OCI-LY1 (cell line): Measurements from ENCODE around the gene TRAPPC10.

Source experiments
- EZH2 ChIP-seq: fragments of 200-600 bp; sonication (generic), shearing (Covaris generic); IDR thresholded peaks from 2 replicates; pipeline ENCODE4 v1.8.0; 2017; ENCODE audit warnings: borderline replicate concordance, mixed run types, mild to moderate bottlenecking, antibody characterized with exemption, low read length, moderate library complexity, mixed read lengths
- TF ChIP-seq, protein P1 (sequence below): fragments of 200-600 bp; sonication (generic), shearing (Covaris generic); IDR thresholded peaks from 2 replicates; pipeline ENCODE4 v1.5.1; 2017; ENCODE audit warnings: mild to moderate bottlenecking, antibody characterized with exemption, low read length, moderate library complexity, mixed read lengths

DNA sequence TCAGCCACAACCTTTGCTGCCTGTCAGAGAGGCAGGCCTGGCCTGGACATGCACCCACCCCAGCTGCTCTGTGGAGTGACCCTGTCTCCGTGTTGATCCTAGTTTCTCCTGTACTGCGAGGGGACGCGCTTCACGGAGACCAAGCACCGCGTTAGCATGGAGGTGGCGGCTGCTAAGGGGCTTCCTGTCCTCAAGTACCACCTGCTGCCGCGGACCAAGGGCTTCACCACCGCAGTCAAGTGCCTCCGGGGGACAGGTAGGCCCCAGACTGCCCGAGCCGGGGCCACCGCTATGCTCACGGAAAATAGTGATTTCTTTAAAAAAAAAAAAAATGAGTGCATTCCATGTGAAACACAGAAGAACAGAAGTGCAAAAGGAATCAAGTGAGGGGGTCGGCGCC, 41.6 kb upstream of the TRAPPC10 start:
- TF ChIP-seq, protein P1, sequence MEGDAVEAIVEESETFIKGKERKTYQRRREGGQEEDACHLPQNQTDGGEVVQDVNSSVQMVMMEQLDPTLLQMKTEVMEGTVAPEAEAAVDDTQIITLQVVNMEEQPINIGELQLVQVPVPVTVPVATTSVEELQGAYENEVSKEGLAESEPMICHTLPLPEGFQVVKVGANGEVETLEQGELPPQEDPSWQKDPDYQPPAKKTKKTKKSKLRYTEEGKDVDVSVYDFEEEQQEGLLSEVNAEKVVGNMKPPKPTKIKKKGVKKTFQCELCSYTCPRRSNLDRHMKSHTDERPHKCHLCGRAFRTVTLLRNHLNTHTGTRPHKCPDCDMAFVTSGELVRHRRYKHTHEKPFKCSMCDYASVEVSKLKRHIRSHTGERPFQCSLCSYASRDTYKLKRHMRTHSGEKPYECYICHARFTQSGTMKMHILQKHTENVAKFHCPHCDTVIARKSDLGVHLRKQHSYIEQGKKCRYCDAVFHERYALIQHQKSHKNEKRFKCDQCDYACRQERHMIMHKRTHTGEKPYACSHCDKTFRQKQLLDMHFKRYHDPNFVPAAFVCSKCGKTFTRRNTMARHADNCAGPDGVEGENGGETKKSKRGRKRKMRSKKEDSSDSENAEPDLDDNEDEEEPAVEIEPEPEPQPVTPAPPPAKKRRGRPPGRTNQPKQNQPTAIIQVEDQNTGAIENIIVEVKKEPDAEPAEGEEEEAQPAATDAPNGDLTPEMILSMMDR: no peak
- no peak for TF ChIP-seq EZH2
